PC-9 (cell line): ENCODE measurements around the gene KCNK6. TPM values are rescaled to one million over a fixed set of nuclear protein-coding genes. Genes with fewer than 3 reads are reported as not detected.

Source experiments
- BruUV-seq: library from RNA; stranded (reverse); fragments of 400-500 nt; replicated peaks from 2 replicates; lab custom pipeline; 2021; lab: Mats Ljungman, UMichigan
- CTCF ChIA-PET: fragments of 300-600 bp; sonication (Branson Sonifier 250); formaldehyde crosslinking; loops from one replicate; lab custom pipeline; 2022; ENCODE audit warnings: antibody characterized with exemption; lab: Charles Lee
- POLR2A ChIA-PET: fragments of 300-600 bp; sonication (Branson Sonifier 250); formaldehyde crosslinking; loops from one replicate; lab custom pipeline; 2022; ENCODE audit warnings: antibody characterized with exemption; ENCODE audit not compliant: unreplicated experiment; lab: Charles Lee
- DNase-seq, 2 experiments: peaks; one replicate each; pipeline versions ENCODE4 v3.0.0 to v3.0.0-alpha.2; 2015 to 2022; ENCODE audit warnings: mixed read lengths in 1 of 2
- H2AFZ ChIP-seq: fragments of 200-600 bp; sonication (generic); 2 replicates; pipeline ENCODE4 v1.8.1; 2017; ENCODE audit warnings: antibody characterized with exemption
- H3F3A ChIP-seq: fragments of 200-600 bp; sonication (generic); 2 replicates; pipeline ENCODE4 v1.8.1; 2017; ENCODE audit warnings: antibody characterized with exemption, mild to moderate bottlenecking, low read depth; ENCODE audit not compliant: insufficient read depth
- H3K27ac ChIP-seq: fragments of 200-600 bp; sonication (generic); 2 replicates; pipeline ENCODE4 v1.6.1; 2016; ENCODE audit warnings: mixed run types
- H3K27me3 ChIP-seq: fragments of 200-600 bp; sonication (generic); 2 replicates; pipeline ENCODE4 v1.6.1; 2016; ENCODE audit warnings: low read depth, mixed run types; ENCODE audit not compliant: insufficient read depth
- H3K36me3 ChIP-seq: fragments of 200-600 bp; sonication (generic); 2 replicates; pipeline ENCODE4 v1.6.1; 2016; ENCODE audit warnings: low read depth, mixed run types
- H3K4me1 ChIP-seq: fragments of 200-600 bp; sonication (generic); replicated peaks from 2 replicates; pipeline ENCODE4 v1.6.1; 2016; ENCODE audit warnings: mixed run types; ENCODE audit not compliant: insufficient read depth
- H3K4me2 ChIP-seq: fragments of 200-600 bp; sonication (generic); 2 replicates; pipeline ENCODE4 v1.6.1; 2017; ENCODE audit warnings: mixed run types
- H3K4me3 ChIP-seq: fragments of 200-600 bp; sonication (generic); 2 replicates; pipeline ENCODE4 v1.6.1; 2016; ENCODE audit warnings: mixed run types
- H3K79me2 ChIP-seq: fragments of 200-600 bp; sonication (generic); 2 replicates; pipeline ENCODE4 v1.6.1; 2017; ENCODE audit warnings: low read depth, mixed run types
- H3K9me2 ChIP-seq: fragments of 200-600 bp; sonication (generic); 2 replicates; pipeline ENCODE4 v1.8.1; 2017; ENCODE audit warnings: mild to moderate bottlenecking; ENCODE audit not compliant: insufficient read depth
- H3K9me3 ChIP-seq: fragments of 200-600 bp; sonication (generic); 2 replicates; pipeline ENCODE4 v1.8.1; 2016; ENCODE audit warnings: low read depth; ENCODE audit not compliant: insufficient read depth
- H4K20me1 ChIP-seq: fragments of 200-600 bp; sonication (generic); 2 replicates; pipeline ENCODE4 v1.8.1; 2017; ENCODE audit not compliant: insufficient read depth
- CTCF ChIP-seq: fragments of 200-600 bp; sonication (generic); conservative IDR thresholded peaks from 2 replicates; pipeline ENCODE4 v1.6.1; 2017; ENCODE audit warnings: mixed run types, antibody characterized with exemption, mild to moderate bottlenecking, moderate library complexity
- EZH2 ChIP-seq: fragments of 200-600 bp; sonication (generic); IDR thresholded peaks from 2 replicates; pipeline ENCODE4 v1.8.0; 2017; ENCODE audit warnings: antibody characterized with exemption, low read depth
- intact Hi-C: fragments of 100-400 bp; cut with micrococcal nuclease; formaldehyde crosslinking; loops from one replicate; pipeline ENCODE4 v1.10.0; 2022; ENCODE audit not compliant: unreplicated experiment
- total RNA-seq: library from RNA; stranded (reverse); gene quantifications from 2 replicates; pipeline ENCODE4 v1.2.3, GENCODE V29; 2021

KCNK6 gene
- total RNA-seq, 1 experiment from 2014 or later: 6.1 TPM

GRCh38 chr19:38367041-38367440, 47.4 kb downstream of the KCNK6 start:
- ChIA-PET CTCF (no interaction called here), POLR2A (interaction anchor here (0.6 to 0.7 kb wide), 2 partner anchors 12 to 30 kb away, joined by 5 to 7 read pairs; no protein-coding TSS in a partner anchor)
- H3K4me3 ChIP-seq: no peak overlapping the region
- DNase-seq: no peak
- no TSS peak for BruUV-seq
- no peak overlapping the region for H3K4me2 ChIP-seq
- H3K27me3 ChIP-seq: 0 out of 2 replicates have a peak, but pooled peaks cover 5% of the 10 kb centered on the region
- no peaks in the 10 kb centered on the region; the same call in 1 of the 2 replicates for H3F3A ChIP-seq
- no peak overlapping the region for H2AFZ ChIP-seq
- intact Hi-C loops: no loop called here
- H3K4me1 ChIP-seq: peaks cover 6% of the 10 kb centered on the region; the same call in 1 of the 2 replicates
- H3K36me3 ChIP-seq: no peaks in the 10 kb centered on the region
- no peaks in the 10 kb centered on the region for H3K9me3 ChIP-seq
- no peaks in the 10 kb centered on the region for H3K79me2 ChIP-seq
- H4K20me1 ChIP-seq: no peaks in the 10 kb centered on the region
- H3K9me2 ChIP-seq: no peaks in the 10 kb centered on the region
- no peak overlapping the region for H3K27ac ChIP-seq
- TF ChIP-seq EZH2 (no peak), CTCF (no peak)

- Histone ChIP-seq H3K27me3 (0 out of 2 replicates have a peak, but pooled peaks cover 4% of the 10 kb centered on the region), H3K36me3 (no peaks in the 10 kb centered on the region), H3K27ac (no peak overlapping the region), H4K20me1 (no peaks in the 10 kb centered on the region), H3K9me3 (no peaks in the 10 kb centered on the region), H3K9me2 (no peaks in the 10 kb centered on the region), H3K79me2 (no peaks in the 10 kb centered on the region), H3K4me3 (no peak overlapping the region), H2AFZ (no peak overlapping the region), H3F3A (peaks cover 5% of the 10 kb centered on the region), H3K4me2 (no peak overlapping the region), H3K4me1 (peaks cover 7% of the 10 kb centered on the region; the same call in 1 of the 2 replicates)
- intact Hi-C loops: no loop called here
- no TSS peak for BruUV-seq
- ChIA-PET POLR2A (no interaction called here), CTCF (no interaction called here)
- TF ChIP-seq CTCF (no peak), EZH2 (no peak)
- DNase-seq: no peak
Measured at GRCh38 chr19:38369584-38369983, 49.9 kb downstream of the KCNK6 start.

- H3K4me3 ChIP-seq: no peak overlapping the region
- no peak overlapping the region for H3K4me2 ChIP-seq
- ChIA-PET CTCF (no interaction called here), POLR2A (interaction anchor here (0.8 kb wide), 1 partner anchor 93 kb away, joined by 5 read pairs; no protein-coding TSS in a partner anchor)
- peaks cover 5% of the 10 kb centered on the region for H3K79me2 ChIP-seq
- no peak overlapping the region for H2AFZ ChIP-seq
- no peaks in the 10 kb centered on the region for H3K9me3 ChIP-seq
- DNase-seq: no peak
- no peaks in the 10 kb centered on the region for H4K20me1 ChIP-seq
- intact Hi-C loops: no loop called here
- no peak for TF ChIP-seq CTCF
- no peak for TF ChIP-seq EZH2
- H3K9me2 ChIP-seq: no peaks in the 10 kb centered on the region
- H3K27ac ChIP-seq: no peak overlapping the region
- H3K4me1 ChIP-seq: peaks cover 7% of the 10 kb centered on the region; the same call in 1 of the 2 replicates
- H3K27me3 ChIP-seq: no peaks in the 10 kb centered on the region
- no TSS peak for BruUV-seq
- peaks cover 5% of the 10 kb centered on the region for H3F3A ChIP-seq
- H3K36me3 ChIP-seq: no peaks in the 10 kb centered on the region
Measured at GRCh38 chr19:38370299-38370698, 50.7 kb downstream of the KCNK6 start.
